Measurements from ENCODE around the gene ZBTB32. TPM values are rescaled to one million over a fixed set of nuclear protein-coding genes. Genes with fewer than 3 reads are reported as not detected.
A peak's percentile ranks its signal among the peaks of the same experiment; 100 is the strongest.
"Not testable (repeated sequence)": the region's sequence is repeated elsewhere in the genome, so short reads cannot be mapped to it uniquely, and the experiment has no call there.

The ZBTB32 gene
- total RNA-seq, 6 experiments from 2014 or later: not detected

- peaks cover 25% of the 10 kb centered on the region for H3K27me3 Mint-ChIP-seq (ENCODE audit: insufficient read depth)
- H3K4me3 Mint-ChIP-seq: no peak overlapping the region
- H3K9me3 Mint-ChIP-seq: no peaks in the 10 kb centered on the region
- H3K36me3 Mint-ChIP-seq (ENCODE audit: low read depth): no peaks in the 10 kb centered on the region
- TF ChIP-seq CTCF (IDR thresholded peaks at IDR 0.05): no peak
- H3K4me1 Mint-ChIP-seq (ENCODE audit: low read depth): peaks cover 8% of the 10 kb centered on the region
- H3K27ac Mint-ChIP-seq: no peak overlapping the region
- no peak for DNase-seq
Observed at GRCh38 chr19:35675589-35676140, 28.7 kb upstream of the ZBTB32 start.

- Mint-ChIP-seq H3K9me3 (no peaks in the 10 kb centered on the region), H3K27me3 (ENCODE audit: insufficient read depth) (peaks cover 12% of the 10 kb centered on the region), H3K27ac (no peak overlapping the region), H3K4me1 (ENCODE audit: low read depth) (no peaks in the 10 kb centered on the region), H3K36me3 (ENCODE audit: low read depth) (no peaks in the 10 kb centered on the region), H3K4me3 (no peak overlapping the region)
- no peak for DNase-seq
- 0 out of 2 replicates have a peak, but pooled peaks have one; percentile 4 for TF ChIP-seq CTCF (IDR thresholded peaks at IDR 0.05)
Observed at GRCh38 chr19:35689836-35690235, 14.5 kb upstream of the ZBTB32 start.

GRCh38 chr19:35691106-35691505 is 13.3 kb upstream of the ZBTB32 start:
- DNase-seq; H3K4me1 Mint-ChIP-seq (ENCODE audit: low read depth); H3K36me3 Mint-ChIP-seq (ENCODE audit: low read depth); H3K4me3 Mint-ChIP-seq; H3K27me3 Mint-ChIP-seq (ENCODE audit: insufficient read depth); H3K9me3 Mint-ChIP-seq; H3K27ac Mint-ChIP-seq: not testable (repeated sequence)

- H3K9me3 Mint-ChIP-seq: no peaks in the 10 kb centered on the region
- DNase-seq: no peak
- TF ChIP-seq CTCF (IDR thresholded peaks at IDR 0.05): no peak
- H3K36me3 Mint-ChIP-seq (ENCODE audit: low read depth): no peaks in the 10 kb centered on the region
- peaks cover 6% of the 10 kb centered on the region for H3K27me3 Mint-ChIP-seq (ENCODE audit: insufficient read depth)
- no peak overlapping the region for H3K4me3 Mint-ChIP-seq
- H3K27ac Mint-ChIP-seq: no peak overlapping the region
- no peaks in the 10 kb centered on the region for H3K4me1 Mint-ChIP-seq (ENCODE audit: low read depth)
Observed at GRCh38 chr19:35692010-35692409, 12.3 kb upstream of the ZBTB32 start.

GRCh38 chr19:35693422-35693821 is 10.9 kb upstream of the ZBTB32 start:
- TF ChIP-seq CTCF (IDR thresholded peaks at IDR 0.05): no peak
- H3K36me3 Mint-ChIP-seq (ENCODE audit: low read depth): no peaks in the 10 kb centered on the region
- H3K4me3 Mint-ChIP-seq: no peak overlapping the region
- no peaks in the 10 kb centered on the region for H3K4me1 Mint-ChIP-seq (ENCODE audit: low read depth)
- H3K27ac Mint-ChIP-seq: no peak overlapping the region
- no peak for DNase-seq
- peaks cover 6% of the 10 kb centered on the region for H3K27me3 Mint-ChIP-seq (ENCODE audit: insufficient read depth)
- no peaks in the 10 kb centered on the region for H3K9me3 Mint-ChIP-seq

- Mint-ChIP-seq H3K36me3 (ENCODE audit: low read depth) (no peaks in the 10 kb centered on the region), H3K9me3 (no peaks in the 10 kb centered on the region), H3K4me1 (ENCODE audit: low read depth) (no peaks in the 10 kb centered on the region), H3K27ac (no peak overlapping the region), H3K4me3 (no peak overlapping the region), H3K27me3 (ENCODE audit: insufficient read depth) (peaks cover 6% of the 10 kb centered on the region)
- peak; percentile 94 for TF ChIP-seq CTCF (IDR thresholded peaks at IDR 0.05)
- DNase-seq: peak; percentile 85
Observed at GRCh38 chr19:35693835-35694599, 10.3 kb upstream of the ZBTB32 start.
